ENCODE results near the gene LYZL2.

GRCh38 chr10:30589441-30589840, 40.1 kb downstream of the LYZL2 start:
- no peak for TF ChIP-seq CTCF (IDR thresholded peaks at IDR 0.05; ENCODE audit: low read depth, low read length, missing input control)
- TF ChIP-seq RAD21 (IDR thresholded peaks at IDR 0.05): no peak
- TF ChIP-seq JUND (IDR thresholded peaks at IDR 0.05): no peak
- no peak for TF ChIP-seq HNF4A (conservative IDR thresholded peaks at IDR 0.05)

Measured in liver (tissue), 3 donors.